Suppressor macrophage treated with lipopolysaccharide for 4 hours (primary cell): ENCODE results near the gene ZFX.

ENCODE experiments used
- DNase-seq: peaks from one replicate; pipeline ENCODE4 v3.0.0-alpha.2; 2020

Gene ZFX

GRCh38 chrX:24203072-24203808 lies 53.7 kb downstream of the ZFX start:
- no peak for DNase-seq

GRCh38 chrX:24204331-24204730 lies 54.8 kb downstream of the ZFX start:
- peak; percentile 26 for DNase-seq

GRCh38 chrX:24204958-24205357 lies 55.4 kb downstream of the ZFX start:
- no peak for DNase-seq

- no peak for DNase-seq
These were observed 58.3 kb downstream of the ZFX start for GRCh38 chrX:24207826-24208225.

- no peak for DNase-seq
These were observed 59.1 kb downstream of the ZFX start for GRCh38 chrX:24208496-24209240.

- DNase-seq: no peak
These were observed 60.7 kb downstream of the ZFX start for GRCh38 chrX:24210190-24210589.

GRCh38 chrX:24214568-24214967 lies 65.0 kb downstream of the ZFX start:
- no peak for DNase-seq

- DNase-seq: no peak
These were observed 65.7 kb downstream of the ZFX start for GRCh38 chrX:24215272-24215671.

- DNase-seq: no peak
These were observed 66.5 kb downstream of the ZFX start for GRCh38 chrX:24216037-24216436.

GRCh38 chrX:24216827-24217226 lies 67.3 kb downstream of the ZFX start:
- no peak for DNase-seq

- no peak for DNase-seq
These were observed 69.8 kb downstream of the ZFX start for GRCh38 chrX:24219320-24219719.

- no peak for DNase-seq
These were observed 72.3 kb downstream of the ZFX start for GRCh38 chrX:24221872-24222271.

GRCh38 chrX:24225265-24225664 lies 75.7 kb downstream of the ZFX start:
- no peak for DNase-seq

GRCh38 chrX:24226176-24226575 lies 76.6 kb downstream of the ZFX start:
- no peak for DNase-seq

- DNase-seq: no peak
These were observed 79.1 kb downstream of the ZFX start for GRCh38 chrX:24228596-24228995.

GRCh38 chrX:24229400-24229879 lies 79.9 kb downstream of the ZFX start:
- DNase-seq: no peak

GRCh38 chrX:24229976-24230375 lies 80.4 kb downstream of the ZFX start:
- no peak for DNase-seq

- DNase-seq: peak; percentile 2
These were observed 81.6 kb downstream of the ZFX start for GRCh38 chrX:24231131-24231540.

- no peak for DNase-seq
These were observed 82.2 kb downstream of the ZFX start for GRCh38 chrX:24231641-24232179.

- DNase-seq: no peak
These were observed 83.3 kb downstream of the ZFX start for GRCh38 chrX:24232796-24233195.

- no peak for DNase-seq
These were observed 85.7 kb downstream of the ZFX start for GRCh38 chrX:24235084-24235710.

- no peak for DNase-seq
These were observed 92.5 kb downstream of the ZFX start for GRCh38 chrX:24241822-24242648.
